IMR-90 (cell line): ENCODE data around the gene SOX3. TPM values are rescaled to one million over a fixed set of nuclear protein-coding genes. Genes with fewer than 3 reads are reported as not detected.

Experiments
- ATAC-seq: fragments of 200-7000 bp; cut with Tn5 transposase; 2 replicates; pipeline ENCODE4 v1.9.1; 2020; ENCODE audit warnings: low read depth, mild to moderate bottlenecking, moderate library complexity
- BruUV-seq: library from RNA; stranded (reverse); fragments of 400-500 nt; replicated peaks from 2 replicates; lab custom pipeline; 2021; lab: Mats Ljungman, UMichigan
- CTCF ChIA-PET: fragments of 300-600 bp; formaldehyde crosslinking; extraction: SDS; loops from one replicate; lab custom pipeline; 2021; ENCODE audit warnings: antibody characterized with exemption; lab: Yijun Ruan, JAX
- POLR2A ChIA-PET: fragments of 300-600 bp; sonication (Branson Sonifier 250); formaldehyde crosslinking; loops from one replicate; lab custom pipeline; 2022; ENCODE audit warnings: antibody characterized with exemption; ENCODE audit not compliant: unreplicated experiment; lab: Charles Lee
- DNase-seq: peaks from one replicate; pipeline ENCODE4 v3.0.0; 2013
- H2AFZ ChIP-seq: replicated peaks from 2 replicates; pipeline ENCODE3; 2013; ENCODE audit warnings: low read length, mild to moderate bottlenecking; ENCODE audit not compliant: poor library complexity
- H2AK5ac ChIP-seq: 2 replicates; pipeline ENCODE4 v1.6.1; 2013; ENCODE audit warnings: low read depth, low read length, inconsistent platforms
- H2AK9ac ChIP-seq: replicated peaks from 2 replicates; pipeline ENCODE3; 2013; ENCODE audit warnings: mild to moderate bottlenecking, low read depth, low read length, moderate library complexity; ENCODE audit not compliant: poor library complexity
- H2BK120ac ChIP-seq: 2 replicates; pipeline ENCODE4 v1.6.1; 2013; ENCODE audit warnings: low read depth, low read length, inconsistent platforms
- H2BK15ac ChIP-seq: 3 replicates; pipeline ENCODE4 v1.6.1; 2013; ENCODE audit warnings: low read depth, low read length, inconsistent platforms
- H2BK20ac ChIP-seq: 2 replicates; pipeline ENCODE4 v1.6.1; 2013; ENCODE audit warnings: low read depth, mild to moderate bottlenecking, inconsistent platforms, low read length, moderate library complexity
- H2BK5ac ChIP-seq: 2 replicates; pipeline ENCODE4 v1.6.1; 2013; ENCODE audit warnings: mild to moderate bottlenecking, low read depth, low read length, inconsistent platforms; ENCODE audit not compliant: poor library complexity, severe bottlenecking
- H3K14ac ChIP-seq: replicated peaks from 2 replicates; pipeline ENCODE4 v1.6.1; 2013; ENCODE audit warnings: low read depth, low read length, inconsistent platforms
- H3K18ac ChIP-seq: 2 replicates; pipeline ENCODE4 v1.6.1; 2013; ENCODE audit warnings: low read depth, low read length, control low read depth
- H3K23ac ChIP-seq: 2 replicates; pipeline ENCODE4 v1.6.1; 2013; ENCODE audit warnings: low read depth, low read length, inconsistent platforms
- H3K27ac ChIP-seq: 2 replicates; pipeline ENCODE4 v1.5.1; 2013; ENCODE audit warnings: mild to moderate bottlenecking, control low read depth, low read length; ENCODE audit not compliant: insufficient read depth
- H3K27me3 ChIP-seq: 2 replicates; pipeline ENCODE4 v1.6.1; 2013; ENCODE audit warnings: low read length; ENCODE audit not compliant: control insufficient read depth, insufficient read depth
- H3K36me3 ChIP-seq: 2 replicates; pipeline ENCODE4 v1.6.1; 2013; ENCODE audit warnings: low read length, mixed read lengths; ENCODE audit not compliant: control insufficient read depth, insufficient read depth
- H3K4ac ChIP-seq: 2 replicates; pipeline ENCODE4 v1.6.1; 2013; ENCODE audit warnings: low read depth, low read length, inconsistent platforms
- H3K4me1 ChIP-seq: 2 replicates; pipeline ENCODE4 v1.6.1; 2013; ENCODE audit warnings: low read length, mixed read lengths; ENCODE audit not compliant: control insufficient read depth, insufficient read depth
- H3K4me2 ChIP-seq: 2 replicates; pipeline ENCODE4 v1.6.1; 2013; ENCODE audit warnings: low read depth, mild to moderate bottlenecking, control low read depth, low read length, moderate library complexity
- H3K4me3 ChIP-seq: 2 replicates; pipeline ENCODE4 v1.5.1; 2013; ENCODE audit warnings: low read depth, mild to moderate bottlenecking, control low read depth, low read length, moderate library complexity; ENCODE audit not compliant: insufficient read depth
- H3K56ac ChIP-seq: 2 replicates; pipeline ENCODE4 v1.6.1; 2013; ENCODE audit warnings: low read length, inconsistent platforms; ENCODE audit not compliant: insufficient read depth; ENCODE audit errors: extremely low read depth
- H3K79me1 ChIP-seq, 2 experiments: 2 replicates each; pipeline ENCODE4 v1.6.1; 2013; ENCODE audit warnings: low read length in 2 of 2, inconsistent platforms in 1 of 2, low read depth in 1 of 2
- H3K9ac ChIP-seq: 2 replicates; pipeline ENCODE4 v1.6.1; 2013; ENCODE audit warnings: low read depth, low read length, control low read depth
- H3K9me1 ChIP-seq: 2 replicates; pipeline ENCODE4 v1.6.1; 2013; ENCODE audit warnings: low read length, inconsistent platforms; ENCODE audit not compliant: insufficient read depth
- H3K9me3 ChIP-seq: 2 replicates; pipeline ENCODE4 v1.6.1; 2013; ENCODE audit warnings: low read length; ENCODE audit not compliant: control insufficient read depth, insufficient read depth
- H4K20me1 ChIP-seq: 2 replicates; pipeline ENCODE4 v1.6.1; 2013; ENCODE audit warnings: low read length, inconsistent platforms; ENCODE audit not compliant: insufficient read depth
- H4K5ac ChIP-seq: 2 replicates; pipeline ENCODE4 v1.6.1; 2013; ENCODE audit warnings: mild to moderate bottlenecking, low read depth, low read length, control low read depth
- H4K8ac ChIP-seq, 2 experiments: 2 replicates each; pipeline ENCODE4 v1.6.1; 2013; ENCODE audit warnings: low read depth in 2 of 2, low read length in 2 of 2, control low read depth in 1 of 2, inconsistent platforms in 1 of 2
- H4K91ac ChIP-seq: 2 replicates; pipeline ENCODE4 v1.6.1; 2013; ENCODE audit warnings: low read depth, low read length, inconsistent platforms; ENCODE audit not compliant: insufficient read depth
- CEBPB ChIP-seq: IDR thresholded peaks from 2 replicates; pipeline ENCODE4 v1.6.1; 2012; ENCODE audit warnings: low read depth, low read length, improper control_type of control experiment
- FOS ChIP-seq: fragments of 150-350 bp; IDR thresholded peaks from 2 replicates; pipeline ENCODE4 v1.6.1; 2016; ENCODE audit warnings: low read depth, low read length
- MAFK ChIP-seq: IDR thresholded peaks from 2 replicates; pipeline ENCODE4 v1.6.1; 2012; ENCODE audit warnings: low read depth, low read length, improper control_type of control experiment
- MAZ ChIP-seq: IDR thresholded peaks from 2 replicates; pipeline ENCODE4 v1.6.1; 2012; ENCODE audit warnings: low read depth, mild to moderate bottlenecking, low read length, improper control_type of control experiment, moderate library complexity, borderline replicate concordance
- MXI1 ChIP-seq: IDR thresholded peaks from 2 replicates; pipeline ENCODE4 v1.6.1; 2012; ENCODE audit warnings: low read depth, mild to moderate bottlenecking, low read length, moderate library complexity, borderline replicate concordance
- NFE2L2 ChIP-seq: fragments of 150-350 bp; IDR thresholded peaks from 2 replicates; pipeline ENCODE4 v1.6.1; 2016; ENCODE audit warnings: low read depth, mild to moderate bottlenecking, low read length
- POLR2A ChIP-seq: IDR thresholded peaks from 2 replicates; pipeline ENCODE4 v1.6.1; 2012; ENCODE audit warnings: mild to moderate bottlenecking, low read depth, low read length
- RAD21 ChIP-seq: IDR thresholded peaks from 2 replicates; pipeline ENCODE4 v1.6.1; 2012; ENCODE audit warnings: low read length, improper control_type of control experiment
- RFX5 ChIP-seq: IDR thresholded peaks from 2 replicates; pipeline ENCODE4 v1.8.0; 2012; ENCODE audit warnings: low read depth, mild to moderate bottlenecking, low read length, moderate library complexity
- USF2 ChIP-seq: fragments of 150-350 bp; IDR thresholded peaks from 2 replicates; pipeline ENCODE4 v1.6.1; 2017; ENCODE audit warnings: mild to moderate bottlenecking, antibody characterized with exemption, low read length, low read depth
- WGBS, 2 experiments: methylation state at CpG; one replicate each; pipeline versions ENCODE4 v1.1.5 to v1.1.7; 2013; ENCODE audit warnings: missing lambda C conversion rate in 2 of 2; ENCODE audit not compliant: insufficient read length in 1 of 2; ENCODE audit errors: extremely low coverage in 2 of 2; 5-methylcytosine and 5-hydroxymethylcytosine counted together
- dilution Hi-C: fragments of 300-500 bp; cut with HindIII; formaldehyde crosslinking; loops from one replicate; pipeline ENCODE4 v1.14.3; 2018; ENCODE audit warnings: low sequenced_read_pairs; ENCODE audit not compliant: unreplicated experiment
- in situ Hi-C: fragments of 300-500 bp; cut with MboI; formaldehyde crosslinking; loops from 3 replicates; pipeline ENCODE4 v1.14.3; 2019; ENCODE audit warnings: low sequenced_read_pairs, inconsistent platforms, mixed read lengths
- intact Hi-C: fragments of 100-400 bp; cut with micrococcal nuclease; formaldehyde crosslinking; loops from 2 replicates; pipeline ENCODE4 v1.10.0; 2022
- polyA plus RNA-seq, 3 experiments: library from polyadenylated mRNA; depleted of rRNA; stranded (reverse); fragments of >200 nt; gene quantifications; 2 replicates each; pipeline ENCODE4 v1.2.3, GENCODE V29; 2012; ENCODE audit warnings: low replicate concordance in 1 of 3
- total RNA-seq: library from RNA; depleted of rRNA; stranded (reverse); fragments of >200 nt; gene quantifications from 2 replicates; pipeline ENCODE4 v1.2.3, GENCODE V29; 2012
- TF ChIP-seq, protein P1 (sequence below): conservative IDR thresholded peaks from 2 replicates; pipeline ENCODE4 v1.5.1; 2012; ENCODE audit warnings: mild to moderate bottlenecking, low read depth, low read length, improper control_type of control experiment

Gene SOX3
- total and polyA plus RNA-seq, 2 of the 4 experiments (the other 2 are of a cell fraction), result 0.03 TPM; not detected in 1

- intact Hi-C loops, result loop anchor here (10.0 kb wide), 1 partner anchor 455 kb away; no protein-coding TSS in a partner anchor
- Histone ChIP-seq H3K27ac (no peak overlapping the region), H3K4me2 (no peak overlapping the region), H3K36me3 (no peaks in the 10 kb centered on the region), H3K27me3 (peaks cover 56% of the 10 kb centered on the region), H4K5ac (no peak overlapping the region), H3K14ac (no peak overlapping the region), H3K56ac (no peak overlapping the region), H3K4me1 (no peaks in the 10 kb centered on the region), H2AK5ac (no peak overlapping the region), H2AK9ac (no peak overlapping the region), H3K4me3 (no peak overlapping the region), H2BK5ac (no peak overlapping the region), H3K9me3 (peaks cover 10% of the 10 kb centered on the region; the same call in 1 of the 2 replicates), H2BK120ac (no peak overlapping the region), H3K79me1 (no peaks in the 10 kb centered on the region), H2AFZ (no peak overlapping the region), H3K18ac (no peak overlapping the region), H3K9ac (no peak overlapping the region), H3K9me1 (no peaks in the 10 kb centered on the region), H4K91ac (no peak overlapping the region), H2BK20ac (no peak overlapping the region), H4K20me1 (no peaks in the 10 kb centered on the region), H2BK15ac (no peak overlapping the region), H3K4ac (no peak overlapping the region), H3K23ac (no peak overlapping the region), H4K8ac (no peak overlapping the region)
- ATAC-seq, result no peak
- POLR2A ChIA-PET, result no interaction called here
- WGBS, 2 experiments, result 21% methylated on average over 6 of the region's 30 CpGs; no CpG with 5 or more reads in 1 of the 2 experiments
- in situ Hi-C loops, result no loop called here
- dilution Hi-C loops, result no loop called here
- TF ChIP-seq FOS (no peak), CEBPB (no peak), USF2 (no peak), MAZ (no peak), POLR2A (no peak), RAD21 (no peak), MXI1 (no peak), RFX5 (no peak), MAFK (no peak), NFE2L2 (no peak)
- TF ChIP-seq, protein P1, sequence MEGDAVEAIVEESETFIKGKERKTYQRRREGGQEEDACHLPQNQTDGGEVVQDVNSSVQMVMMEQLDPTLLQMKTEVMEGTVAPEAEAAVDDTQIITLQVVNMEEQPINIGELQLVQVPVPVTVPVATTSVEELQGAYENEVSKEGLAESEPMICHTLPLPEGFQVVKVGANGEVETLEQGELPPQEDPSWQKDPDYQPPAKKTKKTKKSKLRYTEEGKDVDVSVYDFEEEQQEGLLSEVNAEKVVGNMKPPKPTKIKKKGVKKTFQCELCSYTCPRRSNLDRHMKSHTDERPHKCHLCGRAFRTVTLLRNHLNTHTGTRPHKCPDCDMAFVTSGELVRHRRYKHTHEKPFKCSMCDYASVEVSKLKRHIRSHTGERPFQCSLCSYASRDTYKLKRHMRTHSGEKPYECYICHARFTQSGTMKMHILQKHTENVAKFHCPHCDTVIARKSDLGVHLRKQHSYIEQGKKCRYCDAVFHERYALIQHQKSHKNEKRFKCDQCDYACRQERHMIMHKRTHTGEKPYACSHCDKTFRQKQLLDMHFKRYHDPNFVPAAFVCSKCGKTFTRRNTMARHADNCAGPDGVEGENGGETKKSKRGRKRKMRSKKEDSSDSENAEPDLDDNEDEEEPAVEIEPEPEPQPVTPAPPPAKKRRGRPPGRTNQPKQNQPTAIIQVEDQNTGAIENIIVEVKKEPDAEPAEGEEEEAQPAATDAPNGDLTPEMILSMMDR, result no peak
- CTCF ChIA-PET, result no interaction called here
- no peak for DNase-seq
- no TSS peak for BruUV-seq
These were observed 4.8 kb upstream of the SOX3 start for GRCh38 chrX:140509468-140510305.
